Neural cell (in vitro differentiated cells): Measurements from ENCODE around the gene FFAR3. TPM values are rescaled to one million over a fixed set of nuclear protein-coding genes. Genes with fewer than 3 reads are reported as not detected.

Source experiments
- H2AFZ ChIP-seq: fragments of 200-600, 300-800 bp; sonication (generic), shearing (Covaris generic); 2 replicates; pipeline ENCODE4 v1.6.0; 2014; ENCODE audit warnings: low read depth, mild to moderate bottlenecking, antibody characterized with exemption, low read length, moderate library complexity
- H3F3A ChIP-seq: fragments of 200-600 bp; shearing (Covaris generic); 2 replicates; pipeline ENCODE4 v1.6.1; 2016; ENCODE audit warnings: mild to moderate bottlenecking, moderate library complexity, mixed read lengths, antibody characterized with exemption, low read length; ENCODE audit not compliant: insufficient read depth, poor library complexity, severe bottlenecking
- H3K27ac ChIP-seq: fragments of 200-600, 300-800 bp; sonication (generic), shearing (Covaris generic); 2 replicates; pipeline ENCODE4 v1.5.1; 2014; ENCODE audit warnings: mild to moderate bottlenecking, low read length, moderate library complexity
- H3K27me3 ChIP-seq: fragments of 300-800, 200-600 bp; sonication (generic), shearing (Covaris generic); 2 replicates; pipeline ENCODE4 v1.6.0; 2014; ENCODE audit warnings: mild to moderate bottlenecking, low read depth, low read length, moderate library complexity; ENCODE audit not compliant: insufficient read depth
- H3K36me3 ChIP-seq: fragments of 300-800, 200-600 bp; sonication (generic), shearing (Covaris generic); 2 replicates; pipeline ENCODE4 v1.5.1; 2014; ENCODE audit warnings: mild to moderate bottlenecking, antibody characterized with exemption, low read length, moderate library complexity; ENCODE audit not compliant: insufficient read depth
- H3K4me2 ChIP-seq: fragments of 300-800, 200-600 bp; sonication (generic), shearing (Covaris generic); 2 replicates; pipeline ENCODE4 v1.6.0; 2014; ENCODE audit warnings: mild to moderate bottlenecking, low read length
- H3K4me3 ChIP-seq: fragments of 300-800, 200-600 bp; sonication (generic), shearing (Covaris generic); 2 replicates; pipeline ENCODE4 v1.5.1; 2014; ENCODE audit warnings: mild to moderate bottlenecking, low read length, moderate library complexity
- H3K79me2 ChIP-seq: fragments of 200-600 bp; shearing (Covaris generic); replicated peaks from 2 replicates; pipeline ENCODE4 v1.6.0; 2014; ENCODE audit warnings: mild to moderate bottlenecking, low read length, moderate library complexity; ENCODE audit not compliant: insufficient read depth
- H3K9ac ChIP-seq: fragments of 300-800, 200-600 bp; sonication (generic), shearing (Covaris generic); 2 replicates; pipeline ENCODE4 v1.6.1; 2016; ENCODE audit warnings: mild to moderate bottlenecking, low read length, mixed read lengths
- H3K9me2 ChIP-seq: fragments of 200-600 bp; shearing (Covaris generic); 2 replicates; pipeline ENCODE4 v1.6.1; 2016; ENCODE audit warnings: mild to moderate bottlenecking, low read length, mixed read lengths; ENCODE audit not compliant: insufficient read depth
- H3K9me3 ChIP-seq: fragments of 200-600, 300-800 bp; sonication (generic), shearing (Covaris generic); 2 replicates; pipeline ENCODE4 v1.6.1; 2016; ENCODE audit warnings: mild to moderate bottlenecking, mixed run types, low read length, moderate library complexity, mixed read lengths
- H4K20me1 ChIP-seq: fragments of 200-600 bp; shearing (Covaris generic); 2 replicates; pipeline ENCODE4 v1.6.1; 2016; ENCODE audit warnings: mild to moderate bottlenecking, mixed run types; ENCODE audit not compliant: insufficient read depth
- CTCF ChIP-seq: fragments of 450-650 bp; IDR thresholded peaks from 2 replicates; pipeline ENCODE4 v1.5.1; 2014; ENCODE audit warnings: antibody characterized with exemption, mild to moderate bottlenecking, moderate library complexity; ENCODE audit not compliant: poor library complexity, severe bottlenecking
- EP300 ChIP-seq: fragments of 450-650 bp; conservative IDR thresholded peaks from 2 replicates; pipeline ENCODE4 v1.6.1; 2014; ENCODE audit warnings: antibody characterized with exemption, mild to moderate bottlenecking, moderate library complexity; ENCODE audit not compliant: poor library complexity, severe bottlenecking
- EZH2 ChIP-seq: fragments of 200-600, 300-800 bp; shearing (Covaris generic), sonication (generic); IDR thresholded peaks from 2 replicates; pipeline ENCODE4 v1.6.1; 2014; ENCODE audit warnings: antibody characterized with exemption, low read length, borderline replicate concordance, mild to moderate bottlenecking; ENCODE audit not compliant: insufficient read depth, poor library complexity, severe bottlenecking
- MXI1 ChIP-seq: fragments of 450-650 bp; conservative IDR thresholded peaks from 2 replicates; pipeline ENCODE4 v1.6.1; 2014; ENCODE audit warnings: antibody characterized with exemption, mild to moderate bottlenecking; ENCODE audit not compliant: poor library complexity, severe bottlenecking
- POLR2AphosphoS5 ChIP-seq: IDR thresholded peaks from 2 replicates; pipeline ENCODE4 v1.6.1; 2012
- RAD21 ChIP-seq: fragments of 450-650 bp; conservative IDR thresholded peaks from 2 replicates; pipeline ENCODE4 v1.6.1; 2014; ENCODE audit warnings: antibody characterized with exemption, mild to moderate bottlenecking, moderate library complexity
- REST ChIP-seq: IDR thresholded peaks from 2 replicates; pipeline ENCODE4 v1.6.1; 2012; ENCODE audit warnings: borderline replicate concordance
- SMC3 ChIP-seq: fragments of 450-650 bp; conservative IDR thresholded peaks from 2 replicates; pipeline ENCODE4 v1.6.1; 2014; ENCODE audit warnings: antibody characterized with exemption, mild to moderate bottlenecking, moderate library complexity; ENCODE audit not compliant: poor library complexity
- TAF1 ChIP-seq: IDR thresholded peaks from 2 replicates; pipeline ENCODE4 v1.6.1; 2012; ENCODE audit warnings: low read depth
- polyA plus RNA-seq: library from polyadenylated mRNA; depleted of rRNA; stranded (reverse); fragments of >200 nt; gene quantifications from 2 replicates; pipeline ENCODE4 v1.2.3, GENCODE V29; 2014

The FFAR3 gene
- polyA plus RNA-seq, 1 donor from 2014 or later, result not detected

- no peaks in the 10 kb centered on the region for H3K79me2 ChIP-seq
- H3K9me2 ChIP-seq, result no peaks in the 10 kb centered on the region
- no peak overlapping the region for H3K9ac ChIP-seq
- no peak overlapping the region for H2AFZ ChIP-seq
- H3K27ac ChIP-seq, result no peak overlapping the region
- H3K27me3 ChIP-seq, result no peaks in the 10 kb centered on the region
- no peaks in the 10 kb centered on the region for H3K9me3 ChIP-seq
- TF ChIP-seq EP300, result no peak
- TF ChIP-seq EZH2, result no peak
- TF ChIP-seq CTCF, result no peak
- TF ChIP-seq POLR2AphosphoS5, result no peak
- TF ChIP-seq RAD21, result no peak
- TF ChIP-seq TAF1, result no peak
- no peak for TF ChIP-seq MXI1
- no peak for TF ChIP-seq SMC3
- H3K4me2 ChIP-seq, result no peak overlapping the region
- no peaks in the 10 kb centered on the region for H3K36me3 ChIP-seq
- no peaks in the 10 kb centered on the region for H4K20me1 ChIP-seq
- no peaks in the 10 kb centered on the region for H3F3A ChIP-seq
- no peak overlapping the region for H3K4me3 ChIP-seq
Measured at GRCh38 chr19:35341565-35342225, 16.6 kb upstream of the FFAR3 start.

GRCh38 chr19:35342430-35342829, 15.8 kb upstream of the FFAR3 start:
- TF ChIP-seq EZH2 (no peak), REST (no peak), POLR2AphosphoS5 (no peak)
- no peaks in the 10 kb centered on the region for H3K36me3 ChIP-seq
- H3K27me3 ChIP-seq, result no peaks in the 10 kb centered on the region
- H3K4me3 ChIP-seq, result no peak overlapping the region
- no peak overlapping the region for H3K27ac ChIP-seq
- no peaks in the 10 kb centered on the region for H4K20me1 ChIP-seq
- H2AFZ ChIP-seq, result no peak overlapping the region
- H3K79me2 ChIP-seq, result no peaks in the 10 kb centered on the region
- no peaks in the 10 kb centered on the region for H3K9me3 ChIP-seq
- H3K9me2 ChIP-seq, result no peaks in the 10 kb centered on the region
- no peak overlapping the region for H3K9ac ChIP-seq
- no peaks in the 10 kb centered on the region for H3F3A ChIP-seq
- H3K4me2 ChIP-seq, result no peak overlapping the region
